PC-3 (cell line): ENCODE measurements around the gene HIBADH. TPM values are rescaled to one million over a fixed set of nuclear protein-coding genes. Genes with fewer than 3 reads are reported as not detected.

Experiments used
- ATAC-seq: fragments of 200-7000 bp; cut with Tn5 transposase; 2 replicates; pipeline ENCODE4 v1.9.1; 2020; ENCODE audit warnings: mild to moderate bottlenecking, moderate library complexity
- BruUV-seq: library from RNA; stranded (reverse); fragments of 400-500 nt; replicated peaks from 2 replicates; lab custom pipeline; 2021; lab: Mats Ljungman, UMichigan
- CTCF ChIA-PET: fragments of 300-600 bp; sonication (Branson Sonifier 250); formaldehyde crosslinking; loops from one replicate; lab custom pipeline; 2022; ENCODE audit warnings: antibody characterized with exemption; lab: Charles Lee
- POLR2A ChIA-PET: fragments of 300-600 bp; sonication (Branson Sonifier 250); formaldehyde crosslinking; loops from one replicate; lab custom pipeline; 2022; ENCODE audit warnings: antibody characterized with exemption; ENCODE audit not compliant: unreplicated experiment; lab: Charles Lee
- DNase-seq: peaks from one replicate; pipeline ENCODE4 v3.0.0-alpha.2; 2015
- H2AFZ ChIP-seq: fragments of 300-600 bp; sonication (generic); 2 replicates; pipeline ENCODE4 v1.6.0; 2016; ENCODE audit warnings: antibody characterized with exemption, low read length
- H3F3A ChIP-seq: fragments of 300-600 bp; sonication (generic); one replicate; pipeline ENCODE4 v1.6.0; 2017; ENCODE audit warnings: antibody characterized with exemption, low read length, control low read depth, mild to moderate bottlenecking; ENCODE audit not compliant: unreplicated experiment
- H3K27ac ChIP-seq: fragments of 300-600 bp; sonication (generic); 2 replicates; pipeline ENCODE4 v1.5.1; 2016; ENCODE audit warnings: mild to moderate bottlenecking, low read length
- H3K27me3 ChIP-seq: fragments of 300-600 bp; sonication (generic); 2 replicates; pipeline ENCODE4 v1.6.1; 2016; ENCODE audit warnings: low read length, mixed read lengths
- H3K36me3 ChIP-seq: fragments of 300-600 bp; sonication (generic); 2 replicates; pipeline ENCODE4 v1.6.1; 2016; ENCODE audit warnings: low read depth, mixed run types, low read length, mixed read lengths
- H3K4me1 ChIP-seq: fragments of 300-600 bp; sonication (generic); 2 replicates; pipeline ENCODE4 v1.5.1; 2016; ENCODE audit warnings: low read length; ENCODE audit not compliant: insufficient read depth
- H3K4me2 ChIP-seq: fragments of 300-600 bp; sonication (generic); 2 replicates; pipeline ENCODE4 v1.6.0; 2016; ENCODE audit warnings: low read length
- H3K4me3 ChIP-seq: fragments of 300-600 bp; sonication (generic); 2 replicates; pipeline ENCODE4 v1.5.1; 2016; ENCODE audit warnings: mild to moderate bottlenecking, low read length, mixed read lengths
- H3K79me2 ChIP-seq: fragments of 300-600 bp; sonication (generic); 2 replicates; pipeline ENCODE4 v1.6.1; 2017; ENCODE audit warnings: low read length, mixed read lengths
- H3K9ac ChIP-seq: fragments of 300-600 bp; sonication (generic); 2 replicates; pipeline ENCODE4 v1.6.0; 2016; ENCODE audit warnings: mild to moderate bottlenecking, low read length
- H3K9me2 ChIP-seq: fragments of 300-600 bp; sonication (generic); replicated peaks from 2 replicates; pipeline ENCODE4 v1.6.1; 2016; ENCODE audit warnings: mixed run types, low read length, mixed read lengths
- H3K9me3 ChIP-seq: fragments of 300-600 bp; sonication (generic); 2 replicates; pipeline ENCODE4 v1.6.1; 2016; ENCODE audit warnings: low read length, mixed read lengths
- H4K20me1 ChIP-seq: fragments of 300-600 bp; sonication (generic); 2 replicates; pipeline ENCODE4 v1.6.1; 2016; ENCODE audit warnings: low read length, mixed read lengths
- CTCF ChIP-seq: fragments of 300-600 bp; sonication (generic); conservative IDR thresholded peaks from 2 replicates; pipeline ENCODE4 v1.5.1; 2017; ENCODE audit warnings: antibody characterized with exemption, low read depth, mild to moderate bottlenecking, low read length
- EZH2 ChIP-seq: fragments of 300-600 bp; sonication (generic); IDR thresholded peaks from one replicate; pipeline ENCODE4 v1.6.1; 2017; ENCODE audit warnings: antibody characterized with exemption, mild to moderate bottlenecking, low read length; ENCODE audit not compliant: unreplicated experiment
- EZH2phosphoT487 ChIP-seq: fragments of 300-600 bp; sonication (generic); IDR thresholded peaks from 2 replicates; pipeline ENCODE4 v1.6.1; 2018; ENCODE audit warnings: mild to moderate bottlenecking, antibody characterized with exemption, low read length, borderline replicate concordance
- intact Hi-C: fragments of 100-400 bp; cut with micrococcal nuclease; formaldehyde crosslinking; loops from 2 replicates; pipeline ENCODE4 v1.9.0; 2023
- total RNA-seq: library from RNA; depleted of rRNA; stranded (reverse); fragments of >200 nt; gene quantifications from 2 replicates; pipeline ENCODE4 v1.2.3, GENCODE V29; 2014

Gene HIBADH
- total RNA-seq, 1 experiment from 2014 or later, result 45.8 TPM

- TF ChIP-seq EZH2 (no peak), EZH2phosphoT487 (no peak), CTCF (no peak)
- Histone ChIP-seq H3K9ac (no peak overlapping the region), H3K4me3 (no peak overlapping the region), H4K20me1 (no peaks in the 10 kb centered on the region), H3K79me2 (0 out of 2 replicates have a peak, but pooled peaks cover 4% of the 10 kb centered on the region), H3F3A (no peaks in the 10 kb centered on the region), H3K4me1 (peaks cover 8% of the 10 kb centered on the region; the same call in 1 of the 2 replicates), H3K9me3 (peaks cover 17% of the 10 kb centered on the region), H3K36me3 (peaks cover 24% of the 10 kb centered on the region), H3K9me2 (no peaks in the 10 kb centered on the region), H3K27ac (no peak overlapping the region), H3K4me2 (no peak overlapping the region), H2AFZ (no peak overlapping the region), H3K27me3 (no peaks in the 10 kb centered on the region)
- intact Hi-C loops, result no loop called here
- DNase-seq (no peak), ATAC-seq (no peak)
- POLR2A ChIA-PET, result no interaction called here
- CTCF ChIA-PET, result no interaction called here
- no TSS peak for BruUV-seq
These were observed 47.1 kb downstream of the HIBADH start for GRCh38 chr7:27615420-27616185.

GRCh38 chr7:27614095-27614494 is 48.6 kb downstream of the HIBADH start:
- no TSS peak for BruUV-seq
- Histone ChIP-seq H3K4me1 (peaks cover 8% of the 10 kb centered on the region; the same call in 1 of the 2 replicates), H3K27ac (no peak overlapping the region), H3K79me2 (0 out of 2 replicates have a peak, but pooled peaks cover 3% of the 10 kb centered on the region), H2AFZ (no peak overlapping the region), H3K4me3 (no peak overlapping the region), H3K9me3 (peaks cover 3% of the 10 kb centered on the region; the same call in 1 of the 2 replicates), H3K36me3 (peaks cover 10% of the 10 kb centered on the region), H3K9me2 (no peaks in the 10 kb centered on the region), H3F3A (no peaks in the 10 kb centered on the region), H3K4me2 (no peak overlapping the region), H4K20me1 (no peaks in the 10 kb centered on the region), H3K9ac (no peak overlapping the region), H3K27me3 (no peaks in the 10 kb centered on the region)
- ATAC-seq, result no peak
- POLR2A ChIA-PET, result interaction anchor here (0.7 kb wide), 1 partner anchor 11 kb away, joined by 3 read pairs; no protein-coding TSS in a partner anchor
- intact Hi-C loops, result no loop called here
- TF ChIP-seq EZH2, result no peak
- no peak for TF ChIP-seq EZH2phosphoT487
- TF ChIP-seq CTCF, result no peak
- DNase-seq, result no peak
- CTCF ChIA-PET, result no interaction called here

GRCh38 chr7:27611059-27611458 is 51.6 kb downstream of the HIBADH start:
- DNase-seq, result peak; percentile 39
- Histone ChIP-seq H3F3A (no peaks in the 10 kb centered on the region), H2AFZ (no peak overlapping the region), H3K79me2 (no peaks in the 10 kb centered on the region), H3K9me2 (no peaks in the 10 kb centered on the region), H3K36me3 (no peaks in the 10 kb centered on the region), H3K9me3 (no peaks in the 10 kb centered on the region), H3K4me3 (no peak overlapping the region), H3K27me3 (no peaks in the 10 kb centered on the region), H3K27ac (no peak overlapping the region), H3K4me2 (no peak overlapping the region), H3K9ac (no peak overlapping the region), H3K4me1 (peaks cover 22% of the 10 kb centered on the region), H4K20me1 (no peaks in the 10 kb centered on the region)
- TF ChIP-seq CTCF (no peak), EZH2phosphoT487 (no peak), EZH2 (no peak)
- CTCF ChIA-PET, result no interaction called here
- POLR2A ChIA-PET, result no interaction called here
- no TSS peak for BruUV-seq
- ATAC-seq, result no peak
- intact Hi-C loops, result no loop called here
